HepG2 (cell line): ENCODE results near the gene SUSD4. TPM values are rescaled to one million over a fixed set of nuclear protein-coding genes. Genes with fewer than 3 reads are reported as not detected.

Experiments used
- ATAC-seq: fragments of 200-7000 bp; cut with Tn5 transposase; 3 replicates; pipeline ENCODE4 v1.9.1; 2020; ENCODE audit warnings: mild to moderate bottlenecking, moderate library complexity
- BruUV-seq: library from RNA; stranded (reverse); fragments of 400-500 nt; replicated peaks from 2 replicates; lab custom pipeline; 2021; lab: Mats Ljungman, UMichigan
- CTCF ChIA-PET: fragments of 300-600 bp; formaldehyde crosslinking; extraction: SDS; loops from one replicate; lab custom pipeline; 2021; ENCODE audit warnings: low total read pairs, inconsistent platforms, low intra/inter-chr PET ratio; lab: Yijun Ruan, JAX
- POLR2A ChIA-PET: fragments of 350-600 bp; sonication (Branson Sonifier 250); formaldehyde crosslinking; loops from one replicate; lab custom pipeline; 2020; ENCODE audit warnings: antibody characterized with exemption, inconsistent platforms; lab: Yijun Ruan, JAX
- DNase-seq: peaks from one replicate; pipeline ENCODE4 v3.0.0-alpha.2; 2015; ENCODE audit warnings: low spot score
- FAIRE-seq: peaks from 3 replicates; lab custom pipeline; 2011; peaks lifted over from hg19 to GRCh38; lab: Jason Lieb, UNC
- H2AFZ ChIP-seq: one replicate; pipeline ENCODE4 v1.6.1; 2011; ENCODE audit warnings: low read length, inconsistent platforms
- H3K27ac ChIP-seq: fragments of 300-600 bp; 3 replicates; pipeline ENCODE4 v1.8.0; 2011; ENCODE audit warnings: mixed run types, mild to moderate bottlenecking, mixed read lengths, low read length, inconsistent platforms; ENCODE audit not compliant: insufficient read depth; ENCODE audit errors: extremely low read length
- H3K27me3 ChIP-seq, 2 experiments: fragments of 200-600 bp in 1 of 2; 2 replicates in 1 of 2; 3 replicates in 1 of 2; pipeline versions ENCODE4 v1.6.0 to v1.8.0; 2011; ENCODE audit warnings: low read length in 2 of 2, mild to moderate bottlenecking in 2 of 2, moderate library complexity in 2 of 2, inconsistent platforms in 1 of 2; ENCODE audit not compliant: insufficient read depth in 2 of 2, control insufficient read depth in 1 of 2
- H3K36me3 ChIP-seq, 2 experiments: fragments of 200-600 bp in 1 of 2; replicated peaks in 1 of 2; 2 replicates in 1 of 2; 3 replicates in 1 of 2; pipeline versions ENCODE4 v1.5.1 to v1.8.0; 2011; ENCODE audit warnings: low read length in 2 of 2, inconsistent platforms in 1 of 2; ENCODE audit not compliant: insufficient read depth in 2 of 2, control insufficient read depth in 1 of 2
- H3K4me1 ChIP-seq: 2 replicates; pipeline ENCODE4 v1.5.1; 2012; ENCODE audit warnings: low read length, inconsistent platforms; ENCODE audit not compliant: insufficient read depth
- H3K4me2 ChIP-seq: 2 replicates; pipeline ENCODE4 v1.6.0; 2011; ENCODE audit warnings: low read depth, low read length, inconsistent platforms
- H3K4me3 ChIP-seq, 3 experiments: fragments of 200-600 bp in 1 of 3; sonication (generic), shearing (Covaris generic) in 1 of 3; replicated peaks in 1 of 3; 2 replicates each; pipeline ENCODE4 v1.5.1; 2011 to 2016; ENCODE audit warnings: low read length in 3 of 3, inconsistent platforms in 2 of 3, low read depth in 2 of 3, mild to moderate bottlenecking in 2 of 3, control low read depth in 1 of 3, mixed read lengths in 1 of 3; ENCODE audit not compliant: insufficient read depth in 1 of 3
- H3K79me2 ChIP-seq: one replicate; pipeline ENCODE4 v1.6.1; 2011; ENCODE audit warnings: low read length, inconsistent platforms; ENCODE audit not compliant: insufficient read depth
- H3K9ac ChIP-seq: 2 replicates; pipeline ENCODE4 v1.6.0; 2011; ENCODE audit warnings: mild to moderate bottlenecking, low read depth, low read length, inconsistent platforms; ENCODE audit not compliant: insufficient read depth
- H3K9me3 ChIP-seq: 2 replicates; pipeline ENCODE4 v1.5.1; 2012; ENCODE audit warnings: mild to moderate bottlenecking, low read length
- H4K20me1 ChIP-seq: 2 replicates; pipeline ENCODE4 v1.6.0; 2011; ENCODE audit warnings: inconsistent platforms, mild to moderate bottlenecking, low read length, moderate library complexity; ENCODE audit not compliant: insufficient read depth
- NR1H2 ChIP-seq: sonication (generic); formaldehyde crosslinking; IDR thresholded peaks from 2 replicates; pipeline ENCODE4 v1.8.1; 2022; ENCODE audit warnings: low read depth, missing genetic modification reagents, borderline replicate concordance
- ZNF460 ChIP-seq: sonication (generic); formaldehyde crosslinking; IDR thresholded peaks from 2 replicates; pipeline ENCODE4 v1.5.1; 2020; ENCODE audit warnings: missing genetic modification reagents, mild to moderate bottlenecking, borderline replicate concordance
- ZNF713 ChIP-seq: sonication (generic); formaldehyde crosslinking; IDR thresholded peaks from 2 replicates; pipeline ENCODE4 v1.4.0; 2020; ENCODE audit warnings: mild to moderate bottlenecking, missing genetic modification reagents
- WGBS: methylation state at CpG from one replicate; pipeline ENCODE4 v1.1.6; 2017; ENCODE audit warnings: low lambda C conversion rate; 5-methylcytosine and 5-hydroxymethylcytosine counted together
- in situ Hi-C: cut with HindIII; loops from 2 replicates; pipeline ENCODE4 v1.10.0; 2017; ENCODE audit warnings: low pct_unique_long_range_greater_than_20kb; ENCODE audit not compliant: extremely low pct_ligation_motif_present
- intact Hi-C: fragments of 100-400 bp; cut with micrococcal nuclease; formaldehyde crosslinking; loops from one replicate; pipeline ENCODE4 v1.10.0; 2022; ENCODE audit not compliant: unreplicated experiment
- polyA plus RNA-seq, 8 experiments: library from polyadenylated mRNA; depleted of rRNA in 3 of 8; stranded (reverse) in 7 of 8; unstranded in 1 of 8; fragments of >200 nt; fragmentation: Illumina TruSeq in 4 of 8; extraction: Trizol in 4 of 8; gene quantifications; 2 replicates each; pipeline versions ENCODE4 v1.2.1 to v1.2.3, GENCODE V29; 2011 to 2016; ENCODE audit warnings: low read depth in 4 of 8, missing spikeins in 1 of 8, mixed read lengths in 1 of 8; ENCODE audit not compliant: insufficient read depth in 1 of 8
- total RNA-seq, 5 experiments: library from RNA; depleted of rRNA; stranded (reverse); fragments of >200 nt; fragmentation: Illumina TruSeq; extraction: Trizol; gene quantifications; 2 replicates each; pipeline ENCODE4 v1.2.3, GENCODE V29; 2016; ENCODE audit warnings: low read depth in 1 of 5
- TF ChIP-seq, protein P1 (sequence below): sonication (generic); formaldehyde crosslinking; IDR thresholded peaks from 2 replicates; pipeline ENCODE4 v1.9.0; 2021; ENCODE audit warnings: missing genetic modification reagents, borderline replicate concordance
- TF ChIP-seq, protein P2 (sequence below): sonication (generic); formaldehyde crosslinking; IDR thresholded peaks from 2 replicates; pipeline ENCODE4 v1.4.0; 2020; ENCODE audit warnings: missing genetic modification reagents, borderline replicate concordance
- TF ChIP-seq, protein P3 (sequence below): sonication (generic); formaldehyde crosslinking; IDR thresholded peaks from 2 replicates; pipeline ENCODE4 v1.9.0; 2021; ENCODE audit warnings: missing genetic modification reagents, borderline replicate concordance
- TF ChIP-seq, protein P4 (sequence below): sonication (generic); formaldehyde crosslinking; IDR thresholded peaks from 2 replicates; pipeline ENCODE4 v1.4.0; 2020; ENCODE audit warnings: missing genetic modification reagents
- TF ChIP-seq, protein P5 (sequence below): IDR thresholded peaks from 2 replicates; pipeline ENCODE4 v1.6.1; 2012; ENCODE audit warnings: low read depth, low read length, improper control_type of control experiment
- TF ChIP-seq, protein P6 (sequence below): sonication (generic); formaldehyde crosslinking; IDR thresholded peaks from 2 replicates; pipeline ENCODE4 v1.5.0; 2020; ENCODE audit warnings: mild to moderate bottlenecking, missing genetic modification reagents, moderate library complexity
- TF ChIP-seq, protein P7 (sequence below): sonication (generic); IDR thresholded peaks from 2 replicates; pipeline ENCODE4 v1.6.1; 2016; ENCODE audit warnings: low read depth, borderline replicate concordance

The SUSD4 gene
- total and polyA plus RNA-seq, 2 of the 13 experiments (the other 11 are each of a cell fraction or from before 2014, with no cell fraction given): not detected

DNA sequence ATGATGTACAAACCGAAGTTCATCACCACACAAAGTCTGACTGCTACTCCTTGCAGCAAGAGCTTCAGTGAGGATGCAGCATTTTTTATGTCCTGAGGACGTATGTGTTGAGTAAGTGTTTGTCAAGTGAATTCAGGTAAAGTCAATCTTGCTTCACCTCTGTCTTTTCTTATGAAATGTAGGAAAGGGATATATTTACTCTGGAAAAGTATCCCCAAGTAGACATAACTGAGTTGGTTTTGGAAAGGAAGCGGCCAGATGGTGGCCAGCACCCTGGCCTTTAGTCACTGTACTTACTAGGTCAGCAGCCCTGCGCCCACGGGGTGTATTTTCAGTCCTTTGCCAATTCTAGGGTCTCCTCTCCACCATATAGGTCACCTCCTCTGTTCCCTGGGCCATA, 75.2 kb downstream of the SUSD4 start:
- peaks cover 1 to 6% of the 10 kb centered on the region in 2 experiments; a peak in 1 of 5 replicates for H3K27me3 ChIP-seq
- H3K4me3 ChIP-seq: no peak overlapping the region
- FAIRE-seq: no peak
- intact Hi-C loops: no loop called here
- no TSS peak for BruUV-seq
- no peak for ATAC-seq
- H3K79me2 ChIP-seq: no peaks in the 10 kb centered on the region
- in situ Hi-C loops: no loop called here
- no peaks in the 10 kb centered on the region for H3K4me1 ChIP-seq
- H3K9me3 ChIP-seq: no peaks in the 10 kb centered on the region
- WGBS: 5% methylated on average over 5 of the region's 5 CpGs
- H3K36me3 ChIP-seq: no peaks in the 10 kb centered on the region
- CTCF ChIA-PET: no interaction called here
- POLR2A ChIA-PET: no interaction called here
- no peak for DNase-seq
- H3K27ac ChIP-seq: no peak overlapping the region
- H2AFZ ChIP-seq: no peak overlapping the region
- no peak overlapping the region for H3K9ac ChIP-seq
- no peaks in the 10 kb centered on the region for H4K20me1 ChIP-seq
- no peak overlapping the region for H3K4me2 ChIP-seq
- TF ChIP-seq, protein P1, sequence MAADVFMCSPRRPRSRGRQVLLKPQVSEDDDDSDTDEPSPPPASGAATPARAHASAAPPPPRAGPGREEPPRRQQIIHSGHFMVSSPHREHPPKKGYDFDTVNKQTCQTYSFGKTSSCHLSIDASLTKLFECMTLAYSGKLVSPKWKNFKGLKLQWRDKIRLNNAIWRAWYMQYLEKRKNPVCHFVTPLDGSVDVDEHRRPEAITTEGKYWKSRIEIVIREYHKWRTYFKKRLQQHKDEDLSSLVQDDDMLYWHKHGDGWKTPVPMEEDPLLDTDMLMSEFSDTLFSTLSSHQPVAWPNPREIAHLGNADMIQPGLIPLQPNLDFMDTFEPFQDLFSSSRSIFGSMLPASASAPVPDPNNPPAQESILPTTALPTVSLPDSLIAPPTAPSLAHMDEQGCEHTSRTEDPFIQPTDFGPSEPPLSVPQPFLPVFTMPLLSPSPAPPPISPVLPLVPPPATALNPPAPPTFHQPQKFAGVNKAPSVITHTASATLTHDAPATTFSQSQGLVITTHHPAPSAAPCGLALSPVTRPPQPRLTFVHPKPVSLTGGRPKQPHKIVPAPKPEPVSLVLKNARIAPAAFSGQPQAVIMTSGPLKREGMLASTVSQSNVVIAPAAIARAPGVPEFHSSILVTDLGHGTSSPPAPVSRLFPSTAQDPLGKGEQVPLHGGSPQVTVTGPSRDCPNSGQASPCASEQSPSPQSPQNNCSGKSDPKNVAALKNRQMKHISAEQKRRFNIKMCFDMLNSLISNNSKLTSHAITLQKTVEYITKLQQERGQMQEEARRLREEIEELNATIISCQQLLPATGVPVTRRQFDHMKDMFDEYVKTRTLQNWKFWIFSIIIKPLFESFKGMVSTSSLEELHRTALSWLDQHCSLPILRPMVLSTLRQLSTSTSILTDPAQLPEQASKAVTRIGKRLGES (CRISPR knock-in tag): no peak
- TF ChIP-seq, protein P2, sequence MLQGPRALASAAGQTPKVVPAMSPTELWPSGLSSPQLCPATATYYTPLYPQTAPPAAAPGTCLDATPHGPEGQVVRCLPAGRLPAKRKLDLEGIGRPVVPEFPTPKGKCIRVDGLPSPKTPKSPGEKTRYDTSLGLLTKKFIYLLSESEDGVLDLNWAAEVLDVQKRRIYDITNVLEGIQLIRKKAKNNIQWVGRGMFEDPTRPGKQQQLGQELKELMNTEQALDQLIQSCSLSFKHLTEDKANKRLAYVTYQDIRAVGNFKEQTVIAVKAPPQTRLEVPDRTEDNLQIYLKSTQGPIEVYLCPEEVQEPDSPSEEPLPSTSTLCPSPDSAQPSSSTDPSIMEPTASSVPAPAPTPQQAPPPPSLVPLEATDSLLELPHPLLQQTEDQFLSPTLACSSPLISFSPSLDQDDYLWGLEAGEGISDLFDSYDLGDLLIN (CRISPR knock-in tag): no peak
- TF ChIP-seq, protein P3, sequence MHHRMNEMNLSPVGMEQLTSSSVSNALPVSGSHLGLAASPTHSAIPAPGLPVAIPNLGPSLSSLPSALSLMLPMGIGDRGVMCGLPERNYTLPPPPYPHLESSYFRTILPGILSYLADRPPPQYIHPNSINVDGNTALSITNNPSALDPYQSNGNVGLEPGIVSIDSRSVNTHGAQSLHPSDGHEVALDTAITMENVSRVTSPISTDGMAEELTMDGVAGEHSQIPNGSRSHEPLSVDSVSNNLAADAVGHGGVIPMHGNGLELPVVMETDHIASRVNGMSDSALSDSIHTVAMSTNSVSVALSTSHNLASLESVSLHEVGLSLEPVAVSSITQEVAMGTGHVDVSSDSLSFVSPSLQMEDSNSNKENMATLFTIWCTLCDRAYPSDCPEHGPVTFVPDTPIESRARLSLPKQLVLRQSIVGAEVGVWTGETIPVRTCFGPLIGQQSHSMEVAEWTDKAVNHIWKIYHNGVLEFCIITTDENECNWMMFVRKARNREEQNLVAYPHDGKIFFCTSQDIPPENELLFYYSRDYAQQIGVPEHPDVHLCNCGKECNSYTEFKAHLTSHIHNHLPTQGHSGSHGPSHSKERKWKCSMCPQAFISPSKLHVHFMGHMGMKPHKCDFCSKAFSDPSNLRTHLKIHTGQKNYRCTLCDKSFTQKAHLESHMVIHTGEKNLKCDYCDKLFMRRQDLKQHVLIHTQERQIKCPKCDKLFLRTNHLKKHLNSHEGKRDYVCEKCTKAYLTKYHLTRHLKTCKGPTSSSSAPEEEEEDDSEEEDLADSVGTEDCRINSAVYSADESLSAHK: no peak
- TF ChIP-seq, protein P4, sequence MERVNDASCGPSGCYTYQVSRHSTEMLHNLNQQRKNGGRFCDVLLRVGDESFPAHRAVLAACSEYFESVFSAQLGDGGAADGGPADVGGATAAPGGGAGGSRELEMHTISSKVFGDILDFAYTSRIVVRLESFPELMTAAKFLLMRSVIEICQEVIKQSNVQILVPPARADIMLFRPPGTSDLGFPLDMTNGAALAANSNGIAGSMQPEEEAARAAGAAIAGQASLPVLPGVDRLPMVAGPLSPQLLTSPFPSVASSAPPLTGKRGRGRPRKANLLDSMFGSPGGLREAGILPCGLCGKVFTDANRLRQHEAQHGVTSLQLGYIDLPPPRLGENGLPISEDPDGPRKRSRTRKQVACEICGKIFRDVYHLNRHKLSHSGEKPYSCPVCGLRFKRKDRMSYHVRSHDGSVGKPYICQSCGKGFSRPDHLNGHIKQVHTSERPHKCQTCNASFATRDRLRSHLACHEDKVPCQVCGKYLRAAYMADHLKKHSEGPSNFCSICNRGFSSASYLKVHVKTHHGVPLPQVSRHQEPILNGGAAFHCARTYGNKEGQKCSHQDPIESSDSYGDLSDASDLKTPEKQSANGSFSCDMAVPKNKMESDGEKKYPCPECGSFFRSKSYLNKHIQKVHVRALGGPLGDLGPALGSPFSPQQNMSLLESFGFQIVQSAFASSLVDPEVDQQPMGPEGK (CRISPR knock-in tag): no peak
- TF ChIP-seq, protein P5, sequence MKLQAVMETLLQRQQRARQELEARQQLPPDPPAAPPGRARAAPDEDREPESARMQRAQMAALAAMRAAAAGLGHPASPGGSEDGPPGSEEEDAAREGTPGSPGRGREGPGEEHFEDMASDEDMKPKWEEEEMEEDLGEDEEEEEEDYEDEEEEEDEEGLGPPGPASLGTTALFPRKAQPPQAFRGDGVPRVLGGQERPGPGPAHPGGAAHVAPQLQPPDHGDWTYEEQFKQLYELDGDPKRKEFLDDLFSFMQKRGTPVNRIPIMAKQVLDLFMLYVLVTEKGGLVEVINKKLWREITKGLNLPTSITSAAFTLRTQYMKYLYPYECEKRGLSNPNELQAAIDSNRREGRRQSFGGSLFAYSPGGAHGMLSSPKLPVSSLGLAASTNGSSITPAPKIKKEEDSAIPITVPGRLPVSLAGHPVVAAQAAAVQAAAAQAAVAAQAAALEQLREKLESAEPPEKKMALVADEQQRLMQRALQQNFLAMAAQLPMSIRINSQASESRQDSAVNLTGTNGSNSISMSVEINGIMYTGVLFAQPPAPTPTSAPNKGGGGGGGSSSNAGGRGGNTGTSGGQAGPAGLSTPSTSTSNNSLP: no peak
- TF ChIP-seq ZNF460 (CRISPR knock-in tag): no peak
- no peak for TF ChIP-seq NR1H2
- TF ChIP-seq, protein P6, sequence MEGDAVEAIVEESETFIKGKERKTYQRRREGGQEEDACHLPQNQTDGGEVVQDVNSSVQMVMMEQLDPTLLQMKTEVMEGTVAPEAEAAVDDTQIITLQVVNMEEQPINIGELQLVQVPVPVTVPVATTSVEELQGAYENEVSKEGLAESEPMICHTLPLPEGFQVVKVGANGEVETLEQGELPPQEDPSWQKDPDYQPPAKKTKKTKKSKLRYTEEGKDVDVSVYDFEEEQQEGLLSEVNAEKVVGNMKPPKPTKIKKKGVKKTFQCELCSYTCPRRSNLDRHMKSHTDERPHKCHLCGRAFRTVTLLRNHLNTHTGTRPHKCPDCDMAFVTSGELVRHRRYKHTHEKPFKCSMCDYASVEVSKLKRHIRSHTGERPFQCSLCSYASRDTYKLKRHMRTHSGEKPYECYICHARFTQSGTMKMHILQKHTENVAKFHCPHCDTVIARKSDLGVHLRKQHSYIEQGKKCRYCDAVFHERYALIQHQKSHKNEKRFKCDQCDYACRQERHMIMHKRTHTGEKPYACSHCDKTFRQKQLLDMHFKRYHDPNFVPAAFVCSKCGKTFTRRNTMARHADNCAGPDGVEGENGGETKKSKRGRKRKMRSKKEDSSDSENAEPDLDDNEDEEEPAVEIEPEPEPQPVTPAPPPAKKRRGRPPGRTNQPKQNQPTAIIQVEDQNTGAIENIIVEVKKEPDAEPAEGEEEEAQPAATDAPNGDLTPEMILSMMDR (CRISPR knock-in tag): no peak
- TF ChIP-seq, protein P7, sequence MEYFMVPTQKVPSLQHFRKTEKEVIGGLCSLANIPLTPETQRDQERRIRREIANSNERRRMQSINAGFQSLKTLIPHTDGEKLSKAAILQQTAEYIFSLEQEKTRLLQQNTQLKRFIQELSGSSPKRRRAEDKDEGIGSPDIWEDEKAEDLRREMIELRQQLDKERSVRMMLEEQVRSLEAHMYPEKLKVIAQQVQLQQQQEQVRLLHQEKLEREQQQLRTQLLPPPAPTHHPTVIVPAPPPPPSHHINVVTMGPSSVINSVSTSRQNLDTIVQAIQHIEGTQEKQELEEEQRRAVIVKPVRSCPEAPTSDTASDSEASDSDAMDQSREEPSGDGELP: no peak
- TF ChIP-seq ZNF713: no peak
